Right renal pelvis (tissue), 4 donors: ENCODE data around the gene UQCRH. TPM values are rescaled to one million over a fixed set of nuclear protein-coding genes. Genes with fewer than 3 reads are reported as not detected.

Experiments used
- polyA plus RNA-seq, 4 donors: library from polyadenylated mRNA; unstranded; fragments of 120-200 nt; gene quantifications; one replicate each; pipeline ENCODE4 v1.2.1, GENCODE V29; 2013; ENCODE audit not compliant: insufficient read length in 4 of 4

UQCRH gene
- polyA plus RNA-seq, 4 donors: 360 to 415 (median 370) TPM

Other genes starting within 250 kb of the UQCRH start
- gene PIK3R3, start 171.1 kb upstream of the UQCRH start, polyA plus RNA-seq: 10 to 100 TPM; 22.7 to 34.6 (median 30.9) TPM
- gene TSPAN1, start 128.6 kb upstream of the UQCRH start, polyA plus RNA-seq: 10 to 100 TPM; 66.9 to 88.0 (median 82.3) TPM
- gene P3R3URF, start 127.2 kb upstream of the UQCRH start, polyA plus RNA-seq: not detected
- gene POMGNT1, start 105.3 kb upstream of the UQCRH start, polyA plus RNA-seq: 10 to 100 TPM; 77.1 to 85.1 (median 80.1) TPM
- 1 to 10 TPM; 3.3 to 3.7 (median 3.5) TPM for gene LURAP1, start 100.4 kb upstream of the UQCRH start, polyA plus RNA-seq
- 10 to 100 TPM; 10.1 to 15.4 (median 11.1) TPM for gene RAD54L, start 55.9 kb upstream of the UQCRH start, polyA plus RNA-seq
- 100 to 1,000 TPM in 1 of 4 donors, 10 to 100 TPM in 3; 83.4 to 103 (median 87.0) TPM for gene LRRC41, start 82 bp upstream of the UQCRH start, polyA plus RNA-seq
- gene NSUN4, start 37.1 kb downstream of the UQCRH start, polyA plus RNA-seq: 10 to 100 TPM; 25.6 to 26.0 (median 25.8) TPM
- gene FAAH, start 90.6 kb downstream of the UQCRH start, polyA plus RNA-seq: 10 to 100 TPM; 17.7 to 26.6 (median 20.7) TPM
- gene DMBX1, start 186.1 kb downstream of the UQCRH start, polyA plus RNA-seq: under 1 TPM in 2 of 4 donors, not detected in 2; 0.01 to 0.06 TPM
- gene KNCN, start 247.9 kb downstream of the UQCRH start, polyA plus RNA-seq: under 1 TPM in 1 of 4 donors, not detected in 3; 0.03 TPM